Measurements from ENCODE around the gene NTRK3.

NTRK3 gene

DNA sequence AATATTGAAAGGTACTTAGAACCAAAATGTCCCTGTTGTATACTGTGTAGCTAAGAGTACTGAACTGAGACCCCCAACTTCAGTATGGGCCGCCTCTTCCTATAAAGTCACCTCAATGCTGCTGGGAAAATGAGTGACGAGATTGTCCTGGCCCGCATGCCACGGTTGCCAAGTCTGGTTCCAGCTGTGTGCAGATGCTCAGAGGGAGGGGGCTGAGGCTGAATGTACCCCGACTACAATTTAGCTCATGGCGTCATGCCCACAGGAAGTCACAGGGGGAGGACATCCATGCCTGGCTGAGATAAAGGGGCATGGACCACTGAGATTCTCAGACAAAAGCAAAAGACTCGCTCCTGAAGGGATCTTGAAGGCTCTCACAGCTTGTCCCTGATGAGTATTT is 271.1 kb downstream of the NTRK3 start:
- no peak for DNase-seq (ENCODE audit: low read depth in 2 of 2)

DNA sequence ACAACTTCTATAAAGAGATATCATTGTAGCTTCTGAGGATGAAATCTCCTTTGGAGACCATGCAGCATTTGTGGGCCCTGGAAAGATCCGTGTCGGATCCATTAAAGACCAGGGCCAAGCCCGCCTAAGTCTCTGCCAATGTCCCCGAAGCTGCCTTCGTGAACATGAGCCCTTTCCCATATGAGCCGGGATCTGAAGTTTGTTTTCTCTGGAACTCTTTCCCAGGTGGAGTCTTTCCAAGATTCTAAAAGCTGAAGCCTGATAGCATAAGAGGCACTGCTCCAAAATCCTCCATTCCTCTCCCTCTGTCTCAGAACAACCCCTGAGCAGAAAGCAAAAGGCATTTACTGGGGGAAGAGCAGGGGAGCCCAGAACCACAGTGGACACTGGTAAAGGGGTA is 274.6 kb downstream of the NTRK3 start:
- no peak for DNase-seq (ENCODE audit: low read depth in 2 of 2)

DNA sequence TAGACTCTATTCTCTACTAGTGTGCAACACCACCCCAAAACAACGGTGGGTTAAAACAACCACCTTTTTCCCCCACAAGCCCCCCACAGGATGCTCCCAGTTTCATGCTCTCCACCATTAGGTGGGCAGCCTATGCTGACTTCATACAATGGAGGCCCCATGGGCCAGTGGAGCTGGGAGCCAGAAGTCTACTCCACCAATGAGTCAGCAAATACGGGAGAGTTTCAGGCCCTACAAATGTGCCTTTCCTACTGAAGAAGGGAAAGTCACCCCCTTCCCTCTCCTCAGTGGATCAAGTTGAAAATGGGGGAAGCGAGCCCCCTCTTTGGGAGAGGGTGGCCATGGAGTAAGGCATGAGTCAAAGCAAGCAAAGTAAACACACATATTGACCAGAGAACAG is 278.6 kb downstream of the NTRK3 start:
- DNase-seq (ENCODE audit: low read depth in 2 of 2): no peak

DNA sequence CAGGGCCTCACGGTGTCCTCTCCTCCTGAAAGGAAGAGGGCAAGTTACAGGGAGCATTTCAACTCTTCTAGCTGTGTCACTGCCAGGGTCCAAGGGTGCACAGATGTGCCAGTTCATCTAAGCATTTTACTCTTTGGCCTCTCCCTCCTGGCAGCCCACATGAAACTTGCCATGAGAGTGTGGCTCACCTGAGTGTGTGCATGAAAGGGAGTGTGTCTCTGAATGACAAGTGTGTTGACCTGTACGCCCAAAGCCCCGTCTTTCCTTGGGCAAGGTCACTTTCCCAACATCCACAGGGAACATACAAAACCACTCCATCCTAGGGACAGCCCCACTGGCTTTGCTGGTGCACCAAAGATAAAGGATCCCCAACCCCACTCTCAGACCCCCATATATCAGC is 280.0 kb downstream of the NTRK3 start:
- DNase-seq (ENCODE audit: low read depth in 2 of 2): no peak

DNA sequence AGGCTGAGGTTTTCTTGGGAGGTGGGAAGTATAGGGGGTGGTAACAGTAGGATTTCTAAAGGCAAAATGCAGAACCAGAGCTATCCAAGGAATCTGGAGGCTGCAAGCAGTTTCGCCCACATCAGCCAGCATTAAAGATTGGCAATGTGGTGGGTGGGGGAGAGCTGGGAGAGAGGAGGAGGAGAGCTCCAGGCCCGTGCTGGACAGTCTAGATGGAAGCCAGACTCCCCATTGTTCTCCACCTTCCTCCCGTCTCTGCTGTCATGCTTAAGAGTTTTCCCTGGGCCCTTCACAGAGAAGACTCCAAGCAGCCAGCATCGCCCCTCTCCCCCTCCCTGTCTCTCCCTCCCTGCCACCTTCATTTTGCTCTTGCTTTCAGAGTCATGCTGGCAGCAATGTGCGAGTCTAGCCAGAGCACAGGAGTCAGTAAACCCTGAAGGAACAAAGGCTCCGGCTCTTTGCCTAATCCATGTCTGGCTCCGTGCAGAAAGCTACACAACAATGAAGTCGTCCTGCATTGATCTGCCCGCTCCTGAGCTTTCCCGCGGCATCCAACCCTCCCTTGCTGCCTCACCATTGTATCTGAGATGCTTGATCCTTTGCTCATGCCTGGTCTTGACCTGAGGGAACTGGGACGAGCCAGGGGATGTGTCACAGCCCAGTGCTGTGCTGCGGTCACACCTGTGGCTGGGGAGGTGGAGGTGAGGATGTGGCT is 282.9 kb downstream of the NTRK3 start:
- DNase-seq (ENCODE audit: low read depth in 2 of 2): no peak

DNA sequence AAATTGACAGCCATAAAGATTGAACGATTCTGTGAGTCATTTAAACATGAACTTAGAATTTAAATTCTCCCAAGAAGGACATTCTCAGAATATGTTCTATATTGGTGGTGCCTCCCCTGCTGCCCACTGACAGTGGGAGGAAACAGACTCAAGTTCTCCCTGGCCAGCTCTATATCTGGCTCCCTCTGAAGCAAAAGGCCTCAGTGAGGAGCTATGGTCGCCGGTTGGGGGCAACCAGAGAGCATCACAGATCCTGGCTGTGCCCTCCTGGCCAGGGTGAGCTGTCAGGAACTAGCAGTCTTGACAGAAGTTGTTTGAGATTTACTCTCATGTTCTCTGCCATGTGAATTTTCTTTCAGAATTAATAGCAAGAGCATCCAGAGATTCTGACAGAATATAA is 285.5 kb downstream of the NTRK3 start:
- DNase-seq (ENCODE audit: low read depth in 2 of 2): no peak

DNA sequence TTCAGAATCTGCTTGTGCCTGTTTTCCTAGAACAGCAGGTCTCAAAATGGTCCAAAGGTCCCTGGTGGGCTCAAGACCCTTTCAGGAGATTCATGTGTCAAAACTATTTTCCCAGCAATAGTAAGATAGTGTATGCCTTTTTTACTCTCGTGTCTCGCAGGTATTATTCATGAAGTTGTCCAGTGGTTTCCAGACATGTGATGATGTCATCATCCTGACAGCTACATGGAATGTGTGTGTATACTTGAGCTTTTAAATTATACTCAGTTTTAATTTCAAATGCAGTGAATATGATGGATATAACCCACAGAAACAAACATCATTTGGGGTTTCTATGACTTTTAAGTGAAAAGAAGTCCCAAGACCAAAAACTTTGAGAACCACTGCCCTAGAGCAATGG is 288.6 kb downstream of the NTRK3 start:
- no peak for DNase-seq (ENCODE audit: low read depth in 2 of 2)

DNA sequence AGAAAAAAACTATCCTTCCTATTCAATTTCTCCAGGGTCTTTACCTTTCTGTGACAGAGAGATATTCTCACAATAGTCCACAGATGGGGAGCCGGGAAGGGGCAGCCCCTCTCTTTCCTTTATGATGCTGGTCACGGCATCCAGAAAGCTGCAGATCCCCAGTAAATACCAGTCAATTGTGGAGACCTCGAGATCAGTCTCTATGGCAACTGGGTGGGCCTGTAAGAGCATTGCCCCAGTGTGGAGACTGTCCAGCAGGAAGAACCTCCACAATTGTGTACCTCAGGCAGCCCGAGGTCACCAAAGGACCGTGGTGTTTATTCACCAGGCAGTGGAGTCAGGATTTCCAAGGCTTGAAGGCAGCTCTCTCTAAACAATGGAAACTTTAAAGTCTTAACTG is 291.2 kb downstream of the NTRK3 start:
- no peak for DNase-seq (ENCODE audit: low read depth in 2 of 2)

DNA sequence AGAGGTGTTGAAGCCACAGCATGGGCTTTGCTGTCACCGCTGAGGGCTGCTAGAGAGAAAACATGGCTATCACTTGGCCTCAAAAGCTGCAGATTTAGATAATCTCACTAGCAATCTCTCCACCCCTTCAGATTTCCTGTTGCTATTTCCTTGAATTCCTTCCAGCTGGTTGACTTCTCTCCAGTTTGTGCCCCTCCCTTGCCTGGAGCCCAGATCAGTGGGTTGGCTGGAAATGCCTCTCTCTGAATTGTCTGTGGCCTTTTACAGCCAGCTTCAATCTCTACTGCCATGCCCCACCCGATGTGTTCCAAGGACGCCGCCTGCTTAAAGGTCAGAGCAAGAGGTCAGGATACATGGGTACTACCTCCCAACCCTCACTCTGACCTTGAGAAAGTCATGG is 294.1 kb downstream of the NTRK3 start:
- DNase-seq (ENCODE audit: low read depth in 2 of 2): no peak

DNA sequence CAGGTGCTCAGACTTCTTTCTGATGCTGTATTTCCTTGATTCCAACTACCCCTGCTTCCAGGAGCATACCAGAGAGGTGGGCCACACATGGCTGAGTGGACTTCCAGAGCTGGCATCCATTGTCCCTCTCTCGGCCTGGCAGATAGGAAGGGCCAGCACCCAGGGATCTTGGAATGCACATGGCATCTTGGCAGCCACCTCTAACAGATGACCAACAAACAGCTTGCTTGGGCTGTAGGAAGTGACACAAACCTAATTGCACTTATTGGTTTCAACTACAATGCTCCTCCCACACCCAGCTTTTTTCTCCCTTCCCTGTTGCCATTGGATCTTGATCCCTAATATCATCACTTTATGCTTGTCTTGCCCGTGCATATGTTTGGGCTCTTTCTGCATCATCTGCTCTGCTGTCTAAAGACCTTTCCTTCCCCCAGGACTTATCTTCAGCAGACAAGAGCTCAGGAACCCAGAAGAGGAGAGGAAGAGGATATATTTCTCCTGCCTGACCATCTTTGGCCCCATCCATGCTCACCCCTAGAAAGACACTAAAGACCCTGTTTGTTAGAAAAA is 294.6 kb downstream of the NTRK3 start:
- DNase-seq (ENCODE audit: low read depth in 2 of 2): no peak

DNA sequence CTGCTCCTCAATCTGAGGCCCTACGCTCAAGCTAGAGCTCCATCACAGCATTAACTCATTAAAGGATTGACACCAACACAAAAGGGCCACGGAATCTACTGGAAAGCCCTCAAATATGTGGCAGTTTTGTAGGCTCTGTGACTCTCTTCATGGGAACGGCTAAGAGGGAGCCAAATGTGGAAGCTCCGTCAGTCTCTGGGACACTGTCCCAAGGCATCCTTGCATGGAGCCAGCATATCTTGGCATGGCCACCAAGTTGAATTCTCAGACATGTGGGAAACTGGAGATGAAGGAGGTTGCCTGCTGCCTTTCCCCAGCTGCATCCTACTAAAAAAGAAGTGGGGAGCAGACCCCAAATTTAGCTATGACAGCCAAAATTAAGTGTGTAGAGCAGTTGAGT is 296.9 kb downstream of the NTRK3 start:
- no peak for DNase-seq (ENCODE audit: low read depth in 2 of 2)

DNA sequence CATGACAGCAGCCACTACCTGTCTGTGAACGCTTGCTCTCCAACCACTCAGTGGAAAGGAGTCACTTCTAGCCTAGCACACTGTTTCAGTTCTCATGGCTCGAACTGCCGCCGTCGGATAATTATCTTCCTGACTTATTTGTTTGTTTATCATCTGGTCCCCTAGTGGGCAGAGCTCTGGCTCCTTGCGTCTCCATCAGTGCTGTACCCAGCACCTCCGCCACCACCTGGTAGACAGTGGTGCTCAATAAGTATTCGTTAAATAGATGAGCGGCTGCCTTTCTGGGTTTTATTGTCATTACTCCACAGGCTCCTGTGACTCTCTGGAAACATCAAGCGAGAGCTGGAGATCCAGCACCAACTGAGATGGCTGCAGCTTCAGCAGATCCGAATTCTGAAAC is 297.5 kb downstream of the NTRK3 start:
- DNase-seq (ENCODE audit: low read depth in 2 of 2): no peak

DNA sequence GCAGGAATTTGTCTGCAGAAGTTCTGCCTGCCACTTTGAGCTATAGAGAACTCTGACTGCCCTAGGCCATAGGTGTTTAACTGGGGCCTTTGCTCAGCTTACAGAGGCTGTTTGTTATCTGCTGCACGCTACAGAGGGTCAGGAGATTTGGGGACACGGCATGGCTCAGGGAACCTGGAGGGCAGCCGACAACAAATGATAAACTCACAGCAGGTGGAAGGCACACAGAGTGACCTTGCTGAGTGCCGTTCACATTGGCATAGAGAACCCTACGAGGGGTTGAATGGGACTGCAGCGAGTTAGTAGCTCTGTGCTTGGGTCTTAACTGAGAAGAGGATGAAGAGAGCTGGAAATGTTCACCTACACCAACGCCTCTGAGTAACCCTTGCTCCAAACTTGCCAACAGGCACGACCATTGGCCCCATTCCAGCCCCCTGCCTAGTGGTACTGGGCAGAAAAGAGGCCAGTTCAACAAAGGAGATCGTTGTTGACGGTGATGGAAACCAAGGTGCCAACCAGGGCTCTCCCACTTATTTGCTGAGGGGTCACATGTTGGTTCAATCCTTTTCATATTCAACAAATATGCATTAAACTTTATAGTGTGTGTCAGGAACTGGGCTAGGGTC is 301.1 kb downstream of the NTRK3 start:
- DNase-seq (ENCODE audit: low read depth in 2 of 2): no peak

DNA sequence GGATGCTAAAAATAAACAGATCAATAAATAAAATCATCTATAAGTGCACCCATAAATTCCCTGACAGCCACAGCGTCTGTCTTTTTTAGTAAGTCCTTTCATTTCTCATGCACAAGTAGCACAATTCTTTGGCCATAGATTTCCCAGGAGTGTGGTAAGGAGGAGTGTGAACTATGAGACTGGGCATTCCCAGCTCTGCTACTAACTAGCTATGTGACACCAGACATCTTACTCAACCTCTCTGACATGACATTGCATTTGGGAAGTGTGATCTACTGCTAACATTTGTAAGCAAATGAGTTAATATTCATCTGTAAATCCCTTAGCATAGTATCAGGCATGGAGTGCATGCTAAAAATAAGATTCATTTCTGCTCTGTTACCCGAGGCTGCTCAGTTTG is 301.7 kb downstream of the NTRK3 start:
- no peak for DNase-seq (ENCODE audit: low read depth in 2 of 2)

DNA sequence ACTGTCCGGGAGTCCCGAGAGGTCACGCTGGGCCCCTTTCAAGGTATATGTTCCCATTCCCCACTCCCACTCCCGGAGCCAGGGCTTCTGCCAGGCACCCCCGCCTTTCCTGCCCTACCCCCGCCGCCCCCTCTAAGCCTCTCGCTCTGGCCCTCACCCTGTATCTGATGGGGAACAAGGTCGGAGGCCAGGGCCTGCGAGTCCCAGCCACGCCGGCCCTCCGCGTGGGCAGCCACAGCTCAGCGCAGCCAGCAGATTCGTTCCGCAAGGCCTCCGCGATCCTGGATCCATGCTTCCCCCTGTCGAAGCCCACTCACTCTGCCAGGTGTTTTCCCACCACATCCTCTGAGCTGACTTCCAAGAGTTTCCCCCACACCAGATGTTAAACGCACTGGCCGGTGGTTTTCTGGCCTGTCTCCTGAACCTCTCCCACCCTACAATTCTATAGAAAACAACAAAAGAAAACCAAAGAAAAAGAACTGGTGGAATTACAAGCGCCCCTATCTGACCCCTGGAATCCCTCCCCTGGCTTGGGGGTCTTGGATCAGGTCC is 303.7 kb downstream of the NTRK3 start:
- no peak for DNase-seq (ENCODE audit: low read depth in 2 of 2)

DNA sequence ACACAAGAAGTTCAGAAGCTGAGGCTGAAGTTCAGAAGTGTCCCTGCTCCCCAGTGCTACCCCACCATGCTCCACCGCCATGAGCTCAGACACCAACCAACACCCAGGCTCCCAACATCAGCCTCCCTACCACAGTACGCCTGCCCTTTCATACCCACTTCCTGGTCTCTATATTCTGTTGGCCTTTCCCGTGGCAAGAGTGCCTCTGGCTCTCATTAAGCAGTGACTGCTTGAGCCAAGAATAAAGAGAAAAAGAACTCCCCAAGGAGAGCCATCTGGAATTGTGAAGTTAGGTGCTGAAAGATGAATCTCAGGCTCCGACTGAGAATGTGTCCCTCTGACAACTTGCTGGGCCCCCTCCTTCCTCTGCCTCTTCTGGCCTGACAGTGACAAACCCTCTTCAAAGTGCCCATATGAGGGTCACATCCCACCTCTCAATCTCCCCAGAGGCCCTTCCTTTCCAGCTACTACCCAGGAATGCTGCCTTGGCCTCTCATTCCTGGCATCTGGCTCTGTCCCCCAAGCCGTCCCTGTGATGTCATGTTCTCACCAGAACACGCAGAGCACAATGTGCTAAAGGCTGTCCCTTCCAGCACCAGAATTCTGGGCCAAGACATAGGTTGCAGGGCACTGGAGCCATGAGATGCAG is 306.8 kb downstream of the NTRK3 start:
- no peak for DNase-seq (ENCODE audit: low read depth in 2 of 2)

DNA sequence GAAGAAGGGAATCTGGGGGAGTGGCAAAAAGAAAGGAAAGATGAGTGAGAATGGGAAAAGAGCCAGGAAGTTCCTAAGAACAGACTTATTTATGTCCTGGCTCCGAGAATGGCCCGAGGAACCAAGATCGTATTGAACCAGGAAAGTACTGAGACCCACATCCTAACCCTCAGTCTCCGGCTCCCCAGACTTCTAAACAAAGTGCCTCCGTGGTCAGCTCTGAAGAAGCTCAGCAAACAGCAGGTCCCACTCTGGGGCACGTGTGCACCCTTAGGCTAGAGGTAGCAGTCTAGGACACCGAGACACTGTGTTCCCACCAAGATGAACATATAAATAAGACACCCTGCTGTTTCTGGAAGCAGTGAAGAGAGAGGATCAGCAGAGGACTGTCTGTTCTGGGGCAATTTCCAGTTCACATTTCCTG is 307.4 kb downstream of the NTRK3 start:
- no peak for DNase-seq (ENCODE audit: low read depth in 2 of 2)

DNA sequence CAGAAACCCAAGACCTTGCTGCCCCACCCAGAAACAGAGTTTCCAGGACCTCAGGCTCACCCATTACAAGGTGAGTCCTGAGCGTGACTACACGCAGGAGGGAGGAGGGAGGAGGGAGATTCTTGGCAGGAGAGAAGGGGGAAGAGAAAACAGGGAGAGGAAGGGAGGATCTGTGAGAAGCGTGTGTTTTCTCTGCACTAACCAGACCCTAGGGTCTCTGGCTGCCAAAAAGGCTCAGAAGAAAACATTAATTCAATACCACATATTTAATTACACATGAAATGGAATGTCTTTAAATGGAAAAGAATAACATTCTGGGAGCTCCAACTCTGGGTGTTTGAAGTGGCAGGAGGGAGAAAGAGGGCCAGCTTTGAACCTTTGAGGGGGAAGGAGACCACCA is 309.0 kb downstream of the NTRK3 start:
- no peak for DNase-seq (ENCODE audit: low read depth in 2 of 2)

DNA sequence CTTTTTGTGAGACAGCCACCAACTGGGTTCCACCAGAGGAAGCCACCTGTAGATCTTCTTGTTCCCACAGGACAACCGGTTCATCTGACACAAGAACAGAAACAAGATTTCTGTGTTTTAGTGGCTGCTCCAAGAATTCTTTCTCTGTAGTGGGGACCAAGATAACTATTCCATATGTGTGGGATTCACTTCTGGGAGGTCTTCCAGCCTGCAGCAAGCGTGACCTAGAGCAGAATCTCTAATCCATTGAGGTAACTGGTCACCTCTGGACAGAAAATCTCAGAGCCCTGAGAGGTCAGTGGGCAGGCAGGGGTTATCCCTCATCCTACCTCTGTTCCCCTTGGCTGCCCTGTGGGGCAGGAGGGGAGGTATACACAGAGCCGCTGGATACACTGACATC is 311.3 kb downstream of the NTRK3 start:
- DNase-seq (ENCODE audit: low read depth in 2 of 2): no peak

DNA sequence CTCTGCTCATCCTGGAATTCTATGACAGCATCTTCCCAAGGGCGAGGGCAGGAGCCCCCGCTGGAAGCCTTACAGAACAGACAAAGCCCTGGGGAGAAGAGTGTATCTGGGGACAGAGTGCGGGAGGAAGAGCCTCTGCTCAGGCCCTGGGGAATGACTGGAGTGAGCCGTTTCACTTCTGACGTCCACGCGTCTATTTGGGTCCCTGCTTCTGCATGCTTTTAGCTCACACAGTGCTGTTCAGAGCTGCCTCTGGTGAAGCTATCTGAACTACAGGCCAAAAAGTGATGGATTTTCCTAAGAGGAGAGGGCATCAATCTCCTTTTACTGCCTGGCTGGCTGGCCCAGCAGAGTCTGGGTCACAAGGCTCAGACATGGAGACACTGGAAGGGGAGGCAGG is 311.8 kb downstream of the NTRK3 start:
- no peak for DNase-seq (ENCODE audit: low read depth in 2 of 2)

DNA sequence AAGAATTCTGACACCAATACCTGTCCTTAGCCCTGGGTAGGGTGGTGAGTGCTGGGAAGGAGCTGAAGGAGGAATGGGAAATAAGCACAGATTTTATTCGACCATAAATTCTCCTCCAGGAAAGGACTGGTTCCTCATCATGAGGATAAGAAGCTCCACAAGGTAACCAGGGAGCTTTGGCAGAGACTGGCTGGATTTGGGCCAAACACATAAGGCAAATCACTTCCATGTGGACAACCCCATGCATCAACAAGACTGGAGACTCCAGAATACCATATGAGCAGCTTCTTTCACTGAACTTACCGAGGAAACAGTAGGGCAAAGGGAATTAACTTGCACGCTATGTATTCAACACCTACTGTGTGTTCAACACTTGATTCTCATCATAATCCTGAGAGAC is 312.5 kb downstream of the NTRK3 start:
- DNase-seq (ENCODE audit: low read depth in 2 of 2): no peak

DNA sequence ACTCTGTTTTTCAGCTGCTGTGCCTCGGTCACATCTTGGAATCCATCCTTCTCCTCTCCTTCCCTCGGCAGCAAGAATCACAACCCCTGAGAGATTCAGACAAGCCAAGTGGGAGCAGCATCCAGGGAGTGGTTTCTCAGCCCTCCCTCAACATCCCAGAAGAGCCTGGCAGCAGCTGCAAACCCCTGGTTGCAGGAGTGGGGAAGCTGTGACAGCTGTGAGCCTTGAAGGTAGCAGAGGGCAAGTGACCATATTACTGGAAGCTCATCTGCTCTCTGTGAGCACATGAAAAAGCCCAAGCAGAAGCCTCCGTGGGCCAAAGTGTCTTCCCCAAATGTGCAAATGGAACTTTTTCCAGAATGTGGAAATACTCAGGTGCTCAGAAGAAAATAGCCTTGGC is 312.9 kb downstream of the NTRK3 start:
- DNase-seq (ENCODE audit: low read depth in 2 of 2): no peak

DNA sequence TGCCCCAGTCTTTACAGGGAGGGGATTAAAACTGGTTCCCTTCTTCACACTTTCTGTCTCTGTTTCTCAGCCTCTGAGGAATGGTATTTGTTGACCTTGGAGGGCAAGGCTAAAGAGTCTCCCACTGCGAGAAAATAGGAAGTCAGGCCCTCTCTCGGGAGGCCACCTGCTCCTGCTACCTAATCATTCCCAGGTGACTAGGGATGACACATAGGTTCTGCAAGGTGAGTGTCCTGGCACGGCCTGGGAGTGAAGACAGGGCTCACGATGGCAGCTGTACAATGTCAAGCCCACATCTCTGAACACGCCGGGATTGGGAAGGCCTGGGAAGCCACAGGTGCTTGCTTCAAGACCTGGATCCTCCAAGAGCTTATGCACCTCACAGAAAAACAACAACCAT is 314.2 kb downstream of the NTRK3 start:
- no peak for DNase-seq (ENCODE audit: low read depth in 2 of 2)

Measured in stimulated activated CD8-positive, alpha-beta memory T cell treated with anti-CD3 and anti-CD28 coated beads, Interleukin-15, amount 100 ng/mL, for 4 hours (primary cell).